Omental fat pad (tissue), 4 donors: Measurements from ENCODE around the gene GABRB3. TPM values are rescaled to one million over a fixed set of nuclear protein-coding genes. Genes with fewer than 3 reads are reported as not detected.

ENCODE experiments used
- ATAC-seq: fragments of 150-250 bp; one replicate; pipeline ENCODE4 v1.9.1; 2016; ENCODE audit warnings: mild to moderate bottlenecking, moderate library complexity; ENCODE audit not compliant: low FRiP score
- DNase-seq: peaks from one replicate; pipeline ENCODE4 v3.0.0-alpha.2; 2019; ENCODE audit warnings: low spot score
- total RNA-seq, 4 donors: library from RNA; depleted of rRNA; stranded (reverse); fragments of >200 nt; gene quantifications; one replicate each; pipeline ENCODE4 v1.1.0, GENCODE V29; 2016
- TF ChIP-seq, protein P1 (sequence below), 3 donors: fragments of 450-650 bp; IDR thresholded peaks; one replicate each; pipeline ENCODE4 v1.5.1; 2016 to 2017; ENCODE audit warnings: antibody characterized with exemption in 3 of 3, mild to moderate bottlenecking in 3 of 3, moderate library complexity in 2 of 3

Gene GABRB3
- total RNA-seq, 4 donors from 2014 or later = 0.72 to 1.8 (median 1.2) TPM

DNA sequence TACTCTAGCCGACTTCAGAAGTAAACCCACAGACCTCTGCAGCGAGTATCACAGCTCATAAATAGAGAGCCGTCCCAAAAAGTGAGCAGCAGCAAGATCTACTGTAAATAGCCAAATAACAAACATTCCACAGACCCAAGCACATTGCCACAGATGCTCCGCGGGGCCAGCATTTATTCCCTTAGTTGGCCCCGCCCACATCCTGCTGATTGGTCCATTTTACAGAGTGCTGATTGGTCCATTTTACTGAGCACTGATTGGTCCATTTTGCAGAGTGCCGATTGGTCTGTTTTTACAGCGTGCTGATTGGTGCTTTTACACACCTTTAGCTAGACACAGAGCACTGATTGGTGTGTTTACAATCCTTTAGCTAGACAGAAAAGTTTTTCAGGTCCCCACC lies 17.3 kb upstream of the GABRB3 start:
- TF ChIP-seq, protein P1, sequence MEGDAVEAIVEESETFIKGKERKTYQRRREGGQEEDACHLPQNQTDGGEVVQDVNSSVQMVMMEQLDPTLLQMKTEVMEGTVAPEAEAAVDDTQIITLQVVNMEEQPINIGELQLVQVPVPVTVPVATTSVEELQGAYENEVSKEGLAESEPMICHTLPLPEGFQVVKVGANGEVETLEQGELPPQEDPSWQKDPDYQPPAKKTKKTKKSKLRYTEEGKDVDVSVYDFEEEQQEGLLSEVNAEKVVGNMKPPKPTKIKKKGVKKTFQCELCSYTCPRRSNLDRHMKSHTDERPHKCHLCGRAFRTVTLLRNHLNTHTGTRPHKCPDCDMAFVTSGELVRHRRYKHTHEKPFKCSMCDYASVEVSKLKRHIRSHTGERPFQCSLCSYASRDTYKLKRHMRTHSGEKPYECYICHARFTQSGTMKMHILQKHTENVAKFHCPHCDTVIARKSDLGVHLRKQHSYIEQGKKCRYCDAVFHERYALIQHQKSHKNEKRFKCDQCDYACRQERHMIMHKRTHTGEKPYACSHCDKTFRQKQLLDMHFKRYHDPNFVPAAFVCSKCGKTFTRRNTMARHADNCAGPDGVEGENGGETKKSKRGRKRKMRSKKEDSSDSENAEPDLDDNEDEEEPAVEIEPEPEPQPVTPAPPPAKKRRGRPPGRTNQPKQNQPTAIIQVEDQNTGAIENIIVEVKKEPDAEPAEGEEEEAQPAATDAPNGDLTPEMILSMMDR (IDR thresholded peaks at IDR 0.05) = no peak
- DNase-seq (no peak), ATAC-seq (no peak)

DNA sequence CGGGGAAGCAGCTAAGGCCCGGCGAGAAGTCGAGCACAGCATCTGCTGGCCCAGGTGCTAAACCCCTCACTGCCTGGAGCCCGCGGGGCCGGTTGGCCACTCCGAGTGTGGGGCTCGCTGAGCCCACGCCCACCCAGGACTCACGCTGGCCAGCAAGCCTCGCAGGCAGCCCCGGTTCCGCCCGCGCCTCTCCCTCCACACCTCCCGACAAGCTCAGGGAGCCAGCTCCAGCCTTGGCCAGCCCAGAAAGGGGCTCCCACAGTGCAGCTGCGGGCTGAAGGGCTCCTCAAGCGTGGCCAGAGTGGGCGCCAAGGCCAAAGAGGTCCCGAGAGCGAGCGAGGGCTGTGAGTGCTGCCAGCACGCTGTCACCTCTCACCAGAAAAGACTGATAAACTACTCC lies 8.9 kb upstream of the GABRB3 start:
- TF ChIP-seq, protein P1 (IDR thresholded peaks at IDR 0.05) = no peak
- DNase-seq (no peak), ATAC-seq (no peak)

DNA sequence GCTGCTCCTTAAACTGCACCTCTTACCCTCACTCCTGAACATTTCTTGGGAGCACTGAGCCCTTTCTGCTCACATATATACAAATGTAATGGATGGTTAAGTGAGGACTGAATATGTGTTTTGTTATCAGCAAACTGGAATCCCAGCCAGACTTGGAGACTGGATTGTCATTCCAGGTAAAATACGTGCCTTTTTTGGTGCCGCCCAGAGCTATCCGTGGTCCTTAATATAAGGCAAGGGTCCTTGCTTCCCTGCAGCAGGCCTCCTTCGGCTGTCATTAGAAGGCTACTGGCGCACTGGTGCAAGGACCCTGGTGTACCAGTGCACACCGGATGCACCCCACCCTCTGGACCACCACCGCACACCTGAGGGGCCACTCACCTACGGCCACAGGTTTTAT lies 1.1 kb upstream of the GABRB3 start:
- ATAC-seq (no peak), DNase-seq (no peak)
- TF ChIP-seq, protein P1 (IDR thresholded peaks at IDR 0.05) = no peak

DNA sequence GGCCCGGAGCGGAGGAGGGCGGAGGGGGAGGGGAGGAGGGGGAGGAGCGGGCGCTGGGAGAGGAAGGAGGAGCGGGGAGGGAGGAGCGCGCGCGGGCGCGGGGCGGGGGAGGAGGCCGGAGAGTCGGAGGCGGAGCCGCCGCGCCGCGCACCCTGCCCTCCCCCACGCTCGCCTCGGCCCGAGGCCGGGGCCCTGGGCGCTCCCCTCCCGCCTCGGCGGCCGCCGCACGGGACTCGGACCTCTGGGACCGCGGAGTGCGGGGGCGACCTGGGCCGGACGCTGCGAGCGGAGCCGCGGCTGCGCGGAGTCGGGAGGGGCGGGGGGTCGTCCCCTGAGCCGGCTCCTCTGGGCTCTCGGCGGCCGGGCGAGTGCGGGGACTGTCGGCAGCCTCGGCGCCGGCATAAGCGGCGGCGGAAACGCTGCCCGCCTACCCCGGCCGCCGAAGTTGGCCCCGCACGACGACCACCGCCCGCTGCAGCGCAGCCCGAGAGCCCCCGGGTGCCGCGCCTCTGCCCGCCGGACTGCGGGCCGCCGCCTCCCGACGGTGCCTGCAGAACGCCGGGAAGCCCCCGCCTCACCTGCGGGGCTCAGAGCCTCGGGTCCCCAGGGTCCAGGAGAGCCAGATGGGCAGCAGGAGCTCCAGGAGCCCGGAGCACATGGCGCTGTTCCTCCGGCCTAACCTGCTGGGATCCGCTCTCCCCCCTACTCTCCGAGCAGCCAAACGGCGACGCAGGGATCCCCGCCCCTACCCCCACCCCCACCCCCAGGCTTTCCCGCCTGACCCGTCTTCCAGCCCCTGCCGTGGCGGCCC lies 406 bp upstream of the GABRB3 start:
- TF ChIP-seq, protein P1 (IDR thresholded peaks at IDR 0.05) = no peak
- ATAC-seq (peak; percentile 19), DNase-seq (no peak)

DNA sequence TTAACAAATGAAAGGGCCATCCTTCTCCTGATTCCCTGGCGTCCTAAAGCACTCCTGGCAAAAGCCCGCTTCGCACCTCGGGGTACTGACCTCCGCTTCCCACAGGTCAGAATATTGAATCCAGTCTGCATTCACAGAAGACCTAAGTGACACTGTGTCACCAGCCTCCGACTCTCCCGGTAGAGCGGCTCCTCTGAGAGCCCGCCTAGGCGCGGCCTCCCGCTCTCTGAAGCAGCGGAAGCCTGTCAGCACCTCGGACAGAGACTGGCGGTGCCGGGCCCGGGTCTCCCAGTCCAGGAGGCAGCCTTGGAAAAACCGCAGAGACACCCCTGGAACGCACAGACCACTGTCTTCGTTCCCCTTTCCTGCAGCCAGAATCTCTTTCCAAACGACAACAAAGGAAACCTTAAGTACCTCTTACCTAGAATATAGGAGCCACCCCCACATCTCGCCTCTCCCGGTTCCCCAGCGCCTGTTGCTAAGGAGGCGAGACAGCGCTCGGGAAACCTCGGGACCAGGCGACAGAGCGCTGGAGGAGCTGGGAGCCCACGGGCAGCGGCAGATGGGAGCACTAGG lies 1.2 kb downstream of the GABRB3 start:
- ATAC-seq (no peak), DNase-seq (no peak)

DNA sequence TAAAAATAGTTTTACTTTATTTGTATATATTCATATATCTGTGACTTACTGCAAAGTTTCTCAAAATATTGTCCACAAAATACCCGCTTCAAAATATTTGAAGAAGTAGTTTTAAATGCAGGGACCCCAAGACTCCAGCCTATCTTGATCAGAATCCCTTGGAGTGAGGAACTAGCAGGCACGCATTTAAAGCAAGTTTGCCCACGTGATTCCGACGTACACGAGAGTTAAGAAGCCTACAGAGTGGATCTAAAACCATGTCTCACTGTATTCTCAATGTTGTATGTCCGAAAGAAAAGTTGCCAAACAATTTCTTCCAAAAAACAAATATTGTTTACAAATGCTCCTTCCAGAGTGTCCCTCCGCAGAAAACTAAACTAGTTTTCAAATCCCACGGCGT lies 1.7 kb downstream of the GABRB3 start:
- DNase-seq = no peak
- ATAC-seq = no peak
- TF ChIP-seq, protein P1 (IDR thresholded peaks at IDR 0.05) = no peak

More for the DNA sequence above, 1.2 kb downstream of the GABRB3 start:
- TF ChIP-seq, protein P1 (IDR thresholded peaks at IDR 0.05) = no peak
